Measurements from ENCODE around the gene SUV39H1.
"Not testable (repeated sequence)": the region's sequence is repeated elsewhere in the genome, so short reads cannot be mapped to it uniquely, and the experiment has no call there.

Gene SUV39H1

GRCh38 chrX:48676893-48677270 is 19.7 kb upstream of the SUV39H1 start:
- no peaks in the 10 kb centered on the region for H3K27me3 ChIP-seq (ENCODE audit: insufficient read depth, low read length, poor library complexity, severe bottlenecking)
- H3K9me2 ChIP-seq (replicated peaks; ENCODE audit: low read depth, low read length), result no peaks in the 10 kb centered on the region
- no peaks in the 10 kb centered on the region for H4K20me1 ChIP-seq (ENCODE audit: insufficient read depth, low read length, poor library complexity, severe bottlenecking)
- peaks cover 12% of the 10 kb centered on the region; the same call in 1 of the 2 replicates for H3K79me2 ChIP-seq (ENCODE audit: insufficient read depth, low read length)
- H3K36me3 ChIP-seq (ENCODE audit: insufficient read depth, low read length), result no peaks in the 10 kb centered on the region
- peak overlapping the region; percentile 88 for H3K4me3 ChIP-seq (ENCODE audit: low read length, poor library complexity, severe bottlenecking)
- no peaks in the 10 kb centered on the region for H3K4me1 ChIP-seq (ENCODE audit: insufficient read depth, low read length, poor library complexity, severe bottlenecking)
- TF ChIP-seq EZH2phosphoT487 (IDR thresholded peaks at IDR 0.05; ENCODE audit: borderline replicate concordance) (no peak), CTCF (conservative IDR thresholded peaks at IDR 0.05; ENCODE audit: low read length) (no peak)
- H3K9me3 ChIP-seq (ENCODE audit: insufficient read depth, low read depth, low read length), result no peaks in the 10 kb centered on the region
- peak overlapping the region; percentile 90 for H3K9ac ChIP-seq (ENCODE audit: low read depth, low read length, poor library complexity, severe bottlenecking)
- peak overlapping the region; percentile 59; the same call in 1 of the 2 replicates for H2AFZ ChIP-seq (ENCODE audit: low read length)
- H3F3A ChIP-seq (ENCODE audit: low read depth), result no peaks in the 10 kb centered on the region
- peak overlapping the region; percentile 76 for H3K4me2 ChIP-seq (ENCODE audit: low read depth, low read length, poor library complexity, severe bottlenecking)

- no peaks in the 10 kb centered on the region for H3K4me1 ChIP-seq (ENCODE audit: insufficient read depth, low read length, poor library complexity, severe bottlenecking)
- H4K20me1 ChIP-seq (ENCODE audit: insufficient read depth, low read length, poor library complexity, severe bottlenecking), result no peaks in the 10 kb centered on the region
- peak overlapping the region; percentile 76 for H3K4me2 ChIP-seq (ENCODE audit: low read depth, low read length, poor library complexity, severe bottlenecking)
- H3K9me3 ChIP-seq (ENCODE audit: insufficient read depth, low read depth, low read length), result no peaks in the 10 kb centered on the region
- H3K4me3 ChIP-seq (ENCODE audit: low read length, poor library complexity, severe bottlenecking), result peak overlapping the region; percentile 88
- TF ChIP-seq EZH2phosphoT487 (IDR thresholded peaks at IDR 0.05; ENCODE audit: borderline replicate concordance), result no peak
- peak overlapping the region; percentile 90 for H3K9ac ChIP-seq (ENCODE audit: low read depth, low read length, poor library complexity, severe bottlenecking)
- H3K36me3 ChIP-seq (ENCODE audit: insufficient read depth, low read length), result no peaks in the 10 kb centered on the region
- no peaks in the 10 kb centered on the region for H3K9me2 ChIP-seq (replicated peaks; ENCODE audit: low read depth, low read length)
- no peak overlapping the region for H2AFZ ChIP-seq (ENCODE audit: low read length)
- H3K79me2 ChIP-seq (ENCODE audit: insufficient read depth, low read length), result peaks cover 12% of the 10 kb centered on the region; the same call in 1 of the 2 replicates
- H3F3A ChIP-seq (ENCODE audit: low read depth), result no peaks in the 10 kb centered on the region
- no peaks in the 10 kb centered on the region for H3K27me3 ChIP-seq (ENCODE audit: insufficient read depth, low read length, poor library complexity, severe bottlenecking)
Measured at GRCh38 chrX:48677516-48677915, 19.0 kb upstream of the SUV39H1 start.

- H3K36me3 ChIP-seq (ENCODE audit: insufficient read depth, low read length); H3K4me2 ChIP-seq (ENCODE audit: low read depth, low read length, poor library complexity, severe bottlenecking); H3F3A ChIP-seq (ENCODE audit: low read depth); H3K9me3 ChIP-seq (ENCODE audit: insufficient read depth, low read depth, low read length); H3K27me3 ChIP-seq (ENCODE audit: insufficient read depth, low read length, poor library complexity, severe bottlenecking); H2AFZ ChIP-seq (ENCODE audit: low read length); H3K9me2 ChIP-seq (replicated peaks; ENCODE audit: low read depth, low read length); H3K9ac ChIP-seq (ENCODE audit: low read depth, low read length, poor library complexity, severe bottlenecking); H3K4me3 ChIP-seq (ENCODE audit: low read length, poor library complexity, severe bottlenecking); H4K20me1 ChIP-seq (ENCODE audit: insufficient read depth, low read length, poor library complexity, severe bottlenecking): not testable (repeated sequence)
- Histone ChIP-seq H3K4me1 (ENCODE audit: insufficient read depth, low read length, poor library complexity, severe bottlenecking) (peaks cover 10% of the 10 kb centered on the region), H3K79me2 (ENCODE audit: insufficient read depth, low read length) (peaks cover 32% of the 10 kb centered on the region)
Measured at GRCh38 chrX:48680467-48680866, 16.1 kb upstream of the SUV39H1 start.

GRCh38 chrX:48680925-48681324 is 15.6 kb upstream of the SUV39H1 start:
- not testable (repeated sequence) for H2AFZ ChIP-seq (ENCODE audit: low read length); H3K4me3 ChIP-seq (ENCODE audit: low read length, poor library complexity, severe bottlenecking); H3K9me2 ChIP-seq (replicated peaks; ENCODE audit: low read depth, low read length); H4K20me1 ChIP-seq (ENCODE audit: insufficient read depth, low read length, poor library complexity, severe bottlenecking); H3K36me3 ChIP-seq (ENCODE audit: insufficient read depth, low read length); H3F3A ChIP-seq (ENCODE audit: low read depth); H3K9ac ChIP-seq (ENCODE audit: low read depth, low read length, poor library complexity, severe bottlenecking); H3K4me2 ChIP-seq (ENCODE audit: low read depth, low read length, poor library complexity, severe bottlenecking); H3K9me3 ChIP-seq (ENCODE audit: insufficient read depth, low read depth, low read length); H3K27me3 ChIP-seq (ENCODE audit: insufficient read depth, low read length, poor library complexity, severe bottlenecking)
- peaks cover 13% of the 10 kb centered on the region for H3K4me1 ChIP-seq (ENCODE audit: insufficient read depth, low read length, poor library complexity, severe bottlenecking)
- H3K79me2 ChIP-seq (ENCODE audit: insufficient read depth, low read length), result peaks cover 36% of the 10 kb centered on the region
